SW480 (cell line): ENCODE results near the gene MXRA8.
A peak's percentile ranks its signal among the peaks of the same experiment; 100 is the strongest.
"Not testable (repeated sequence)": the region's sequence is repeated elsewhere in the genome, so short reads cannot be mapped to it uniquely, and the experiment has no call there.

Source experiments
- DNase-seq: peaks from one replicate; pipeline ENCODE4 v3.0.0-alpha.2; 2016; ENCODE audit warnings: low spot score

Gene MXRA8

GRCh38 chr1:1320666-1321448, 37.5 kb downstream of the MXRA8 start:
- no peak for DNase-seq

GRCh38 chr1:1319646-1319941, 38.8 kb downstream of the MXRA8 start:
- DNase-seq: no peak

DNA sequence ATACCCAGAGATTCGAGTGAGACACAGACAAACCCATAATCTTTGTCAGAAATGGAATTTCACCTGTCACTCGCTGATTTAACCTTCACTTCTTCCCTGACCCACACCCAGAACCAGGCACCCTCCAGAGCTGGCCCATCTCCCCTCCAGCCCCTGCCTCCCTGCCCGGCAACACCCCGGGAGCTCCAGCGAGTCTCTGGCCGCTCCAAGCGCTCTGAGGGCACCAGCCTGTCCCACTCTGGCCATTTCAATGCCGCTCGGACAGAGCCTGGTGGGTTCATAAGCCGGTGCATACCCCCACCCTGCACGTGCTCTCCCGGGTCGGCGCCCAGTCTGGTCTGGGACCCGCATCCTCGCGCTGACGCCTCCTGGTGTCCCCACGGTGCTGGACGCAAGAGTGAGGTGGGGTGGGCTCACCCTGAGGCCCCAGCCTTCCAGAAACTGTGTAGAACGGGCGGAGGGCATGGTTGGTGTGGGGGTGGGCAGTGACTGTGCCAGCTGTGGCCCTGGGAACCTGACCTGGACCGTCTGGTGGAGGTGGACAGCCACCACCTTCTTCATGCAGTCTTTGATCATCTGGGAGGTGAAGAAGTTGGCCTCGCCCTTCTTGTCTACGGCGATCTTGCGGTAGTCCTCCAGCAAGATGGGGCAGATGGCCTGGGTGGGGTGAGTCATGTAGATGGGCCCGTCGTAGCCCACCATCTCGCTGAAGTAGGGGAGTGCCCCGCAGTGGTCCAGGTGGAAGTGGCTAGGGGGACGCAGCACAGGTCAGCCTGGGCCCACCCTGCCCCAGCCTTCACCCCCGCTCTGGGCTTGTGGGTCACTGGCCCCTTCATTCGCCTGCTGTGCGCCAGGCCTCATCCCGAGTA, 39.3 kb downstream of the MXRA8 start:
- DNase-seq: no peak

DNA sequence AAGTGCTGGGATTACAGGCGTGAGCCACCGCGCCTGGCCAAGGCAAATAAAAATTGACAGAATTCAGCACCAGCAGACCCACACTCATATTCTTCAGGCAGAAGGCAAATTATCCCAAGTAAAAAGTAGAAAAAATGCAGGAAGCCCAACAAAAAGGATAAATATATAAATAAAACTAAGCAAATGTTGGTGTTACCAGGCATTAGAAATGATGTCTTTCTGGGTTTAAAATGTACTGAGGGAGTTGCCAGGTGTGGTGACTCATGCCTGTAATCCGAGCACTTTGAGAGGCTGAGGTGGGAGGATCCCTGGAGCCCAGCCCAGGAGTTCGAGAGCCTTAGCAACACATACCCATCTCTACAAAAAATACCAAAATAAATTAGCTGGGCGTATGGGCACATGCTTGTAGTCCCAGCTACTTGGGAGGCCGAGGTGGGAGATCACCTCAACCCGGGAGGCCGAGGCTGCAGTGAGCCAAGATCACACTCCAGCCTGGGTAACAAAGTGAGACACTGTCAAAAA, 40.2 kb downstream of the MXRA8 start:
- DNase-seq: peak; percentile 81

DNA sequence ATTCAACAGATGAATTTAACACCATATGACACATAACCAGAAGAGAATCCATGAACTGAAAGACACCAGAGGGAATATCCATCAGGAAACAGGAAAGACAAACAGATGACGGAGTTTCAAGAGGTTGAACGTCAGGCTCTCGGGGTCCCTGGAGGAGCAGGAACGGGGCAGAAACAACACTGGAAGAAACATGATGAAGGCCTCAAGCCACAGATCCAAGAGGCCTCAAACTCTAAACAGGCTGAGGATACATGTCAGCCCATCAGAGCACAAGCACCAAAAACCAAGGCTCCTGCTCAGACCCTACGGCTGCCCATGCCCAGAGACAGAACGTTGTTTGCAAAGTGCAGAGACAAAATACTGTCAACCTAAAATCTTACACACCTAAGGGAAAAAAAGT, 40.9 kb downstream of the MXRA8 start:
- DNase-seq: no peak

GRCh38 chr1:1316199-1316598, 42.2 kb downstream of the MXRA8 start:
- DNase-seq: not testable (repeated sequence)

- DNase-seq: no peak
Observed at GRCh38 chr1:1315435-1315954, 42.9 kb downstream of the MXRA8 start.

- no peak for DNase-seq
Observed at GRCh38 chr1:1314678-1315335, 43.5 kb downstream of the MXRA8 start.

GRCh38 chr1:1314237-1314586, 44.1 kb downstream of the MXRA8 start:
- no peak for DNase-seq

DNA sequence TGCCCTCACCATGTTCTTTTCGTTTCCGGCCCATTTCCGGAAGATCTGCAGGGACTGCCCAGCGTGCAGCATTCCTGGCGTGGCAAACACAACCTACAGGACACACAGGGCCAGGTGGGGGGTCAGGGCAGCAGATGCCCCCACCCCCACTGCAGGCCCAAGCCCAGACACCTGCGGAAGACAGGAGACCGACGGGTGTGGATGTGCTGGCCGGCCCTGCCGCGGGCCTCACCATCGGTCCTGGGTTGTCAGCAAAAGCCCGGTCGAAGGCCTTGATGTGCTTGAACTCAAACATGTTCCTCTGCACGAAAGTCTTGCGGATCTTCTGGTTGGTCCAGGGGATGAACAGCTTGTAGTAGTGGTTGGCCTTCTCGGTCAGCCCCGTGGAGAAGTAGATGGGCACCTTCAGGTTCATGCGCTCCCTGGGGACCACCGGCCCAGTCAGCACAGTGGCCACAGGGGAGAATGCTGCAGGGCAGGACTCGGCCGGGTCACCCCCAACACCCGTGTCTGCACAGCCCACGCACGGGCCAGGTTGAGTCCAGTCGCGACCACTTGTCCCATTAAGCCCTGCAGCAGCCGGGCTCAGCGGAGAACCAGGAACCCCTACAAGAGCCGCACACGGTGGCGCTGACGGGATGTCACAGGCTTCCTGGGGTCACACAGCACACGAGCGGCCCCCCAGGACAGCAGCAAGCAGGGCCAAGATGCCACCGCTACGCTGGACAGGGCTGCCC, 44.7 kb downstream of the MXRA8 start:
- no peak for DNase-seq

- no peak for DNase-seq
Observed at GRCh38 chr1:1312450-1313314, 45.7 kb downstream of the MXRA8 start.

DNA sequence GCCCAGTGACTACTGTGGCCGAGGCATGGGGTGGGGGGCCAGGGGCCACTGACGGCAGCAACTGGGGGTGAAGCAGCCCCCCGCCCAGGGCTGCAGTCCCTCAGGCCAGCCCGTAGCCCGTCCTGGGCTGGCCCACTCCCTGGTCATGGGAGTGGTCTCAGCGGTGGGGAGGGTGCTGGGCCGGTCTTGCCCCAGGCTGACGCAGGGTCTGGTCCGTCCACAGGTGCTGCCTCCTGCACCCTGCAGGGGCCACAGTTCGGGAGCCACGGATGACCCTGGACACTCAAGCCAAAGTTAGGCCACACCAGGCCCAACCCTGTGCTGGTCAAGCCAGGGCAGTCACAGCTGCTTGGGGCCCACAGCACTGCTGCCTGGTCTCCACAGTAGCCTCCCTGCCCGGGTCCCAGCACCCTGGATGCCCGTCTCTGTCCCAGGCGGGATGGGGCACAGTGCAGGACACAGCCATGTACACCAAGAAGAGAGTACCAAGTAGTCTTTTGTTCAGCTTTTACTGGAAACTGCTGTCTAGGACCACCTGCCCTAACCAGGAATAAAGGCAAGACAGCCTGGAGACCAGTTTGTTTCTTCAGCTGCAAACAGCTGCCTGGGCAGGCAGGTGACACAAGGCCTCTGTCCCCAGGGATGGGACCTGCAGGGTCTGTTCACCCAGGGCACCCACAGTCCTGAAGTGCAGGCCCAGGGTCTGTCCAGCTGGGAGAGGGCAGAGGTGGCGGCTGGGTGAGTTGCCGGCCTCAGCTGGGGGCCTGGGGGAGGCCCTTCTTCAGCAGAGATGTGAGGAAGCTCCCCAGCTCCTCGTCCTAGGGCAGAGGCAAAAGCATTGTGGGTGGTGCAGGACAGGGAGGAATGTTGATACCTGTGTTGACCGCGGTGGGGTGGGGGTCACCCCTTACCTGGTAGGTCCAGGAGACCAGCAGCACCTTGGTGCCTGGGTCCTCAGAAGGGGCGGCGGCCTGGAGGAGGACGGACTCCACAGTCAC, 46.9 kb downstream of the MXRA8 start:
- DNase-seq: no peak

- DNase-seq: no peak
Observed at GRCh38 chr1:1310476-1311053, 47.8 kb downstream of the MXRA8 start.

DNA sequence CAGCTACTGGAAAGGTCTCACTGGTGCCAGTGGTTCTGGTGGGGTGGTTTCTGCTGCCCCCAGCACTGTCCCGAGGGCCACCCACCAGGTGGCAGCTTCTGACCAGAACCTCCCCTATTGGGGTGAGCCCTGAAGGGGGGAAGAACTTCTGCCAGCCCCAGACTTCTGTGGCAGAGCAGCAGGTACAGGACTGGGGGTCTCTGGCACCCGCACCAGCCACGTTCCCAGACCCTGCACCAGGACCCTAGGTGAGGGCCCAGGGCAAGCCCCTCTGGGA, 48.3 kb downstream of the MXRA8 start:
- DNase-seq: no peak

GRCh38 chr1:1309251-1310108, 48.9 kb downstream of the MXRA8 start:
- peak; percentile 31 for DNase-seq

GRCh38 chr1:1308756-1309250, 49.6 kb downstream of the MXRA8 start:
- DNase-seq: no peak

DNA sequence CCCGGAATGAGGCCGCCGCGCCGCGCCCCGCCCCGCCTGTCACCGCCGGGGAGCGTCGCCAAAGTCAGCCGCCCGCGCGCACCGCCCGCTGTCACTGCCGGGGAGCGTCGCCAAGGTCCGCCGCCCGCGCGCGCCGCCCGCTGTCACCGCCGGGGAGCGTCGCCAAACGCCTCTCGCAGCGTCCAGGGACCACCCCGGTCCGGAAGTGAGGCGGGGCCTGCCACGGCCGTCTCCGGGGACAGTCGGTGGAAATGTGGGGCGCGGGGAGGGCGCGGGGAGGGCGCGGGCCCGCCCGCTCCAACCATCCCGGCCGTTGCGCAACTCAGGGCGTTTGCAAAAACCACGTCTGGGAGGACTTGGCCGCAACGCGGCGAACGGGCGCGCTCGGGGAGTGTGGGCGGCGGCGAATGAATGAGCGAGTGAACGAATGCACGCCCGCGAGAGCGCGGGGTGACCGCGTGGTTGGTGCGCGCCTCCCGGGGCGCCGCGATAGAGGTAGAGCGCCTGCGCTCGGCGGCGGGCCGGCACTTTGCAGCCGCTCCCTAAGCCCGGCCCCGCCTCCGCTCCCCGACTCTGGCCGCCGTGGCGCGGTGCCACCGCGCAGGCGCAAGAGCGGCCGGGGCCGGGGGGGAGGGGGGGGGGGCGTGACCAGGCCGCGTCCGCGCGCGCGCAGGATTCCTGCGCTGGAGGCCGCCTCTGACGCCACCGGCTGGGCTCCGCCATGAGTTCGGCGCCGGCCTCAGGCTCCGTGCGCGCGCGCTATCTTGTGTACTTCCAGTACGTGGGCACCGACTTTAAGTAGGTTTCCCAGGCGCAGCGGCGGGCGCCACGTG, 50.2 kb downstream of the MXRA8 start, which contains the start of the genes ACAP3 and PUSL1:
TSS of gene ACAP3 (minus strand) at position 8 of the 833 bp plus-strand sequence. CDS start 115 bp downstream, outside the sequence.
TSS of gene PUSL1 (plus strand) at position 675 of the 833 bp plus-strand sequence. CDS start at position 722, 47 bp downstream.
- DNase-seq: peak; percentile 91
